AG04450 (cell line): ENCODE results near the gene DNAJA4. TPM values are rescaled to one million over a fixed set of nuclear protein-coding genes. Genes with fewer than 3 reads are reported as not detected.

Experiments
- CTCF ChIA-PET: fragments of 300-600, 350-600 bp; formaldehyde crosslinking; extraction: SDS; loops from one replicate; lab custom pipeline; 2022; ENCODE audit warnings: antibody characterized with exemption, inconsistent platforms; lab: Charles Lee
- POLR2A ChIA-PET: fragments of 350-600 bp; formaldehyde crosslinking; extraction: SDS; loops from one replicate; lab custom pipeline; 2021; ENCODE audit warnings: antibody characterized with exemption, inconsistent platforms; lab: Yijun Ruan, JAX
- DNase-seq: peaks from one replicate; pipeline ENCODE4 v3.0.0-alpha.2; 2011; ENCODE audit warnings: low read depth, low spot score
- H3K27ac ChIP-seq: one replicate; pipeline ENCODE4 v1.5.1; 2012; ENCODE audit warnings: low read depth, low read length, control low read depth
- H3K27me3 ChIP-seq: one replicate; pipeline ENCODE4 v1.6.0; 2012; ENCODE audit warnings: low read length; ENCODE audit not compliant: control insufficient read depth, insufficient read depth
- H3K4me3 ChIP-seq: 2 replicates; pipeline ENCODE4 v1.5.1; 2011; ENCODE audit warnings: mild to moderate bottlenecking, low read depth, low read length, control low read depth
- H3K9me3 ChIP-seq: 2 replicates; pipeline ENCODE4 v1.5.1; 2012; ENCODE audit warnings: low read length; ENCODE audit not compliant: control insufficient read depth, insufficient read depth
- polyA plus RNA-seq: library from polyadenylated mRNA; depleted of rRNA; stranded (reverse); fragments of >200 nt; gene quantifications from 2 replicates; pipeline ENCODE4 v1.2.3, GENCODE V29; 2011
- TF ChIP-seq, protein P1 (sequence below): IDR thresholded peaks from 2 replicates; pipeline ENCODE4 v1.5.1; 2011; ENCODE audit warnings: low read depth, low read length, control low read depth, inconsistent platforms

The DNAJA4 gene
- polyA plus RNA-seq, 1 experiment: 2.5 TPM

DNA sequence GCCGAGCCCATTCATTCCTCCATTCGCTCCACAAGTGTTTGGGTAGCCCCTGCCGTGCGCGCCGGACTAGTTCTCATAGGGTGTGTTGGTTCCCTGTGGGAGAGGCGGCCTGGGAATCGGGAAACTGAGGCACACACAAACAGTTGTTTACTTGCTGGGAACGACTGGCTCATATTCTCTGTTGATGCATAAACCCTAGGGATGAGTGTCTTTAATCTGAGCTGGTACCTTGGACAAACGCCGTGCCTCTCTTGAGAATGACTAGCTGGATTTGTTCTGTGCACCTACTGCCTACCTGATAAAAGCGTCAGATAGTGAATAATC, 737 bp downstream of the DNAJA4 start:
- Histone ChIP-seq H3K27me3 (no peaks in the 10 kb centered on the region), H3K27ac (no peak overlapping the region), H3K4me3 (peak overlapping the region; percentile 44), H3K9me3 (no peaks in the 10 kb centered on the region; the same call in 1 of the 2 replicates)
- ChIA-PET CTCF (interaction anchor here (0.6 to 1.5 kb wide), 4 partner anchors 23 to 722 kb away, joined by 3 to 7 read pairs (median 4); no protein-coding TSS in a partner anchor), POLR2A (no interaction called here)
- TF ChIP-seq, protein P1, sequence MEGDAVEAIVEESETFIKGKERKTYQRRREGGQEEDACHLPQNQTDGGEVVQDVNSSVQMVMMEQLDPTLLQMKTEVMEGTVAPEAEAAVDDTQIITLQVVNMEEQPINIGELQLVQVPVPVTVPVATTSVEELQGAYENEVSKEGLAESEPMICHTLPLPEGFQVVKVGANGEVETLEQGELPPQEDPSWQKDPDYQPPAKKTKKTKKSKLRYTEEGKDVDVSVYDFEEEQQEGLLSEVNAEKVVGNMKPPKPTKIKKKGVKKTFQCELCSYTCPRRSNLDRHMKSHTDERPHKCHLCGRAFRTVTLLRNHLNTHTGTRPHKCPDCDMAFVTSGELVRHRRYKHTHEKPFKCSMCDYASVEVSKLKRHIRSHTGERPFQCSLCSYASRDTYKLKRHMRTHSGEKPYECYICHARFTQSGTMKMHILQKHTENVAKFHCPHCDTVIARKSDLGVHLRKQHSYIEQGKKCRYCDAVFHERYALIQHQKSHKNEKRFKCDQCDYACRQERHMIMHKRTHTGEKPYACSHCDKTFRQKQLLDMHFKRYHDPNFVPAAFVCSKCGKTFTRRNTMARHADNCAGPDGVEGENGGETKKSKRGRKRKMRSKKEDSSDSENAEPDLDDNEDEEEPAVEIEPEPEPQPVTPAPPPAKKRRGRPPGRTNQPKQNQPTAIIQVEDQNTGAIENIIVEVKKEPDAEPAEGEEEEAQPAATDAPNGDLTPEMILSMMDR: no peak
- no peak for DNase-seq

DNA sequence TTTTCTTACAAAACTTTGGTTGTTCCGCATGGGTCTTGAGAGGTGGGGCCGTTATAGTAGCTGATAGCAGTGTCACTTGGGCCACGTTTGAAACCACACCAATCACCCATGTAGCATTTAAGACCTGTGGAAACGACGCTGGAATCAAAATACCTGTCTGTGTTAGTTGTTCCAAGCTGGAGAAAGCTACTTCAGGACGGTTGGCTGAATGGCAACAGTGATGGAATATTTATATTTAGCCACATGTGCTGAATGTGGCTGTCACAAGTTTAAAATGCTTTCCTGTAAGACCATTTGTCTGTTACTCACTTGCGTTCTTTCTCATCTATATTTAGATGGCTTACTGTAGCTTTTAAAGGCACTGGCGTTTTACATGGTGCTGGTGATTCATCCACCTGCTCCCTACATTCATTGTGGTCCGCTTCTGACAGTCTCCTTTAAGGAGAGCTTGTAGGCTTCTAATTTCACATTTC, 1.4 kb downstream of the DNAJA4 start:
- Histone ChIP-seq H3K9me3 (no peaks in the 10 kb centered on the region; the same call in 1 of the 2 replicates), H3K27me3 (no peaks in the 10 kb centered on the region), H3K27ac (no peak overlapping the region), H3K4me3 (no peak overlapping the region)
- POLR2A ChIA-PET: interaction anchor here (1.1 kb wide), 1 partner anchor 34 kb away, joined by 4 read pairs; the partner anchor contains the start of gene SKIC8
- peak; percentile 43 for DNase-seq
- CTCF ChIA-PET: interaction anchor here (0.6 to 1.5 kb wide), 9 partner anchors 23 to 723 kb away, joined by 3 to 7 read pairs (median 3); no protein-coding TSS in a partner anchor
- TF ChIP-seq, protein P1: no peak

DNA sequence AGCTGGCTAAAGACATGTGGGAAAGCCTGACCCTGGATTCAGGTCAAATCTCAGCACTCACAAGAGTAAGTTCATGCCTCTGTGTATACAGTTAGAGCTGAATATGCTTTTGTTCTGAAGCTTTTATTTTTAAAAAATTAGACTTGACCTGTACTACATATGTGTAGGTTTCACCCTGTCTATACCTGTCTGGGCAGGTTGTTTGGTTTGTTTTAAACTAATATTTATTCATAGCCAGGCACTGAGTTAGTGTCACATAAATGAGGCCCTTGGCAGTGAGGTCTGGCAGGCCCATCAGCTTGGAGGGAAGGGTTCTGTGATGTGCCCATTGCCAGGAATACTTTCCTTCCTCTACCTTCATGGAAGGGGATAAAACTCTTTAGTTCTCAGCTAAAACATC, 1.9 kb downstream of the DNAJA4 start:
- Histone ChIP-seq H3K9me3 (no peaks in the 10 kb centered on the region; the same call in 1 of the 2 replicates), H3K27ac (no peak overlapping the region), H3K27me3 (no peaks in the 10 kb centered on the region), H3K4me3 (no peak overlapping the region)
- TF ChIP-seq, protein P1: no peak
- no peak for DNase-seq
- ChIA-PET POLR2A (interaction anchor here (1.1 kb wide), 1 partner anchor 33 kb away, joined by 4 read pairs; the partner anchor contains the start of gene SKIC8), CTCF (interaction anchor here (0.5 to 1.5 kb wide), 8 partner anchors 24 to 356 kb away, joined by 3 to 7 read pairs (median 3); no protein-coding TSS in a partner anchor)

DNA sequence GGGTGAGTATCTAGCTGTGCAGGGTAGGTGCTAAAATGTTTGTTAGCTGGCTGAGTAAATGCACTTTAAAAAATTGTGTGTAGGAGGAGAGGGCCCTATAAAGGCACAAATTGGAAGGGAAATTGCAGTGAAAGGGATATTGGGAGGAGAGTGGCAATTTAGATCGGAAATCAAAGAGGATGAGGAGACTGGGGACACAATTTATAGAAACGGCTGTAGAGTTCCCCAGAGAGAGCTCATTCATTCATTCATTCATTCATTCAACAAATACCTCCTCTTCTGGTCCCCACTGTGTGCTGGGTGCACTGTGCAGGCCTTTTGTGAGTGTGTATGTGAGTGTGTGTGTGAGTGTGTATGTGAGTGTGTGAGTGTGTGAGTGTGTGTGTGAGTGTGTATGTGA, 2.4 kb downstream of the DNAJA4 start:
- ChIA-PET POLR2A (no interaction called here), CTCF (interaction anchor here (0.5 to 1.5 kb wide), 5 partner anchors 136 to 356 kb away, joined by 3 to 4 read pairs (median 3); no protein-coding TSS in a partner anchor)
- Histone ChIP-seq H3K27me3 (no peaks in the 10 kb centered on the region), H3K27ac (no peak overlapping the region), H3K4me3 (no peak overlapping the region), H3K9me3 (no peaks in the 10 kb centered on the region; the same call in 1 of the 2 replicates)
- DNase-seq: no peak
- TF ChIP-seq, protein P1: no peak

DNA sequence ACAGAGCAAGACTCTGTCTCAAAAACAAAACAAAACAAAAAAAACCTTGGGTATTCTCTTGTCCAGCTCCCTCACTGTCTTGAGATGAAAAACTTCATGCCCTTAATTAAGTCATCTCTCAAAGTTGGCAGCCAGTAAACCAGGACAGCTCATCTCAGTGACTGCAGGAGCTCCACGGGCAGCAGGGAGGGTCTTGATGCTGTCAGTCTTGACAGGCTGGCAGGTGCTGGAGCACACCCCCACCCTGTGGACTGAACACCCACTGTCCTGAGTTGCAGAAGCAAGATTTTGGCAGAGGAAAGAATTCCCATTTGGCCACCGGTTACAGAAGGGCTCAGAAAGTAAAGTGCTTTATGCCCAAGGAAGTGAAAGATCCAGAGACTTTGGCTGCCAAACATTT, 8.0 kb downstream of the DNAJA4 start:
- Histone ChIP-seq H3K4me3 (no peak overlapping the region), H3K27ac (no peak overlapping the region), H3K9me3 (no peaks in the 10 kb centered on the region; the same call in 1 of the 2 replicates), H3K27me3 (no peaks in the 10 kb centered on the region)
- TF ChIP-seq, protein P1: no peak
- ChIA-PET CTCF (no interaction called here), POLR2A (no interaction called here)
- no peak for DNase-seq
